H1 (cell line): ENCODE measurements around the gene RAB3C. TPM values are rescaled to one million over a fixed set of nuclear protein-coding genes. Genes with fewer than 3 reads are reported as not detected.

ENCODE experiments used
- CTCF ChIA-PET: fragments of 300-600 bp; sonication (Branson Sonifier 250); formaldehyde crosslinking; loops from one replicate; lab custom pipeline; 2021; ENCODE audit not compliant: partially characterized antibody; lab: Charles Lee
- POLR2A ChIA-PET: fragments of 300-600 bp; sonication (Branson Sonifier 250); formaldehyde crosslinking; loops from one replicate; lab custom pipeline; 2021; ENCODE audit warnings: inconsistent platforms; ENCODE audit not compliant: partially characterized antibody; lab: Charles Lee
- DNase-seq, 2 experiments: peaks; one replicate each; pipeline versions ENCODE4 v3.0.0 to v3.0.0-alpha.2; 2010 to 2022; ENCODE audit warnings: low spot score in 2 of 2, low read depth in 1 of 2, mixed read lengths in 1 of 2
- FAIRE-seq: peaks from 2 replicates; lab custom pipeline; 2011; peaks lifted over from hg19 to GRCh38; lab: Jason Lieb, UNC
- H2AFZ ChIP-seq: 2 replicates; pipeline ENCODE4 v1.8.1; 2012; ENCODE audit warnings: low read length, inconsistent platforms
- H2AK5ac ChIP-seq: 2 replicates; pipeline ENCODE4 v1.6.1; 2013; ENCODE audit warnings: low read depth, low read length
- H2BK120ac ChIP-seq: replicated peaks from 2 replicates; pipeline ENCODE3; 2013; ENCODE audit warnings: low read depth, low read length, inconsistent platforms
- H2BK12ac ChIP-seq: 2 replicates; pipeline ENCODE4 v1.6.1; 2013; ENCODE audit warnings: low read depth, low read length
- H2BK15ac ChIP-seq: 2 replicates; pipeline ENCODE4 v1.6.1; 2013; ENCODE audit warnings: low read length
- H2BK20ac ChIP-seq: 2 replicates; pipeline ENCODE4 v1.6.1; 2013; ENCODE audit warnings: low read length
- H2BK5ac ChIP-seq: 2 replicates; pipeline ENCODE4 v1.6.1; 2013; ENCODE audit warnings: low read depth, low read length
- H3K14ac ChIP-seq: 2 replicates; pipeline ENCODE4 v1.6.1; 2013; ENCODE audit warnings: inconsistent platforms; ENCODE audit not compliant: insufficient read length
- H3K18ac ChIP-seq: 2 replicates; pipeline ENCODE4 v1.6.1; 2013; ENCODE audit warnings: low read length; ENCODE audit errors: extremely low read depth
- H3K23ac ChIP-seq: 2 replicates; pipeline ENCODE4 v1.6.1; 2013; ENCODE audit warnings: inconsistent platforms; ENCODE audit not compliant: insufficient read length
- H3K23me2 ChIP-seq: 2 replicates; pipeline ENCODE4 v1.6.1; 2013; ENCODE audit warnings: low read depth, low read length
- H3K27ac ChIP-seq: 2 replicates; pipeline ENCODE4 v1.6.1; 2011; ENCODE audit warnings: low read depth, low read length, inconsistent platforms
- H3K27me3 ChIP-seq, 4 experiments: replicated peaks in 1 of 4; 1 replicate in 1 of 4; 2 replicates in 3 of 4; pipeline versions ENCODE4 v1.6.1 to v1.8.1; 2011 to 2013; ENCODE audit warnings: low read length in 3 of 4, mild to moderate bottlenecking in 3 of 4, inconsistent platforms in 2 of 4, mixed read lengths in 2 of 4, moderate library complexity in 1 of 4; ENCODE audit not compliant: control insufficient read depth in 3 of 4, insufficient read depth in 3 of 4; ENCODE audit errors: extremely low read depth in 1 of 4
- H3K36me3 ChIP-seq, 4 experiments: 2 replicates each; pipeline versions ENCODE4 v1.6.1 to v1.8.1; 2011 to 2013; ENCODE audit warnings: mild to moderate bottlenecking in 4 of 4, low read length in 3 of 4, moderate library complexity in 2 of 4, control low read depth in 1 of 4, inconsistent platforms in 1 of 4; ENCODE audit not compliant: insufficient read depth in 4 of 4, control insufficient read depth in 2 of 4
- H3K4ac ChIP-seq: replicated peaks from 2 replicates; pipeline ENCODE3; 2013; ENCODE audit warnings: low read length, low read depth, mixed read lengths, inconsistent platforms; ENCODE audit not compliant: insufficient read length
- H3K4me1 ChIP-seq, 4 experiments: replicated peaks in 1 of 4; 1 replicate in 1 of 4; 2 replicates in 3 of 4; pipeline versions ENCODE4 v1.6.1 to v1.8.1; 2011 to 2013; ENCODE audit warnings: low read length in 3 of 4, inconsistent platforms in 2 of 4, mixed read lengths in 1 of 4; ENCODE audit not compliant: insufficient read depth in 4 of 4, control insufficient read depth in 3 of 4
- H3K4me2 ChIP-seq, 2 experiments: 2 replicates each; pipeline versions ENCODE4 v1.6.1 to v1.8.1; 2011 to 2013; ENCODE audit warnings: low read depth in 2 of 2, low read length in 2 of 2, control low read depth in 1 of 2, inconsistent platforms in 1 of 2, mild to moderate bottlenecking in 1 of 2; ENCODE audit not compliant: insufficient read depth in 1 of 2
- H3K4me3 ChIP-seq, 4 experiments: fragments of 200-600, 300-600 bp in 1 of 4; sonication (generic), shearing (Covaris generic), sonication (Bioruptor Twin) in 1 of 4; 2 replicates each; pipeline versions ENCODE4 v1.5.1 to v1.8.1; 2011 to 2016; ENCODE audit warnings: low read length in 4 of 4, low read depth in 3 of 4, control low read depth in 2 of 4, inconsistent platforms in 2 of 4, mild to moderate bottlenecking in 2 of 4, mixed read lengths in 1 of 4, moderate library complexity in 1 of 4; ENCODE audit not compliant: insufficient read depth in 2 of 4; ENCODE audit errors: extremely low read depth in 1 of 4
- H3K56ac ChIP-seq: replicated peaks from 2 replicates; pipeline ENCODE3; 2013; ENCODE audit warnings: low read depth, mild to moderate bottlenecking, mixed read lengths, low read length, inconsistent platforms; ENCODE audit not compliant: insufficient read length
- H3K79me1 ChIP-seq: 2 replicates; pipeline ENCODE4 v1.6.1; 2013; ENCODE audit warnings: low read depth, low read length, control low read depth
- H3K79me2 ChIP-seq, 2 experiments: 2 replicates each; pipeline versions ENCODE4 v1.6.1 to v1.8.1; 2012 to 2013; ENCODE audit warnings: low read length in 2 of 2, mild to moderate bottlenecking in 2 of 2, inconsistent platforms in 1 of 2; ENCODE audit not compliant: insufficient read depth in 2 of 2, control insufficient read depth in 1 of 2
- H3K9ac ChIP-seq, 4 experiments: replicated peaks in 1 of 4; 1 replicate in 1 of 4; 2 replicates in 3 of 4; pipeline versions ENCODE4 v1.6.1 to v1.8.1; 2011 to 2013; ENCODE audit warnings: low read depth in 3 of 4, low read length in 3 of 4, control low read depth in 2 of 4, mild to moderate bottlenecking in 2 of 4, moderate library complexity in 2 of 4, inconsistent platforms in 1 of 4; ENCODE audit errors: extremely low read depth in 1 of 4
- H3K9me3 ChIP-seq, 2 experiments: 2 replicates each; pipeline versions ENCODE4 v1.6.1 to v1.8.1; 2012 to 2013; ENCODE audit warnings: mild to moderate bottlenecking in 2 of 2, moderate library complexity in 2 of 2, control low read depth in 1 of 2, inconsistent platforms in 1 of 2, low read depth in 1 of 2, low read length in 1 of 2, mixed read lengths in 1 of 2; ENCODE audit not compliant: insufficient read depth in 2 of 2
- H4K20me1 ChIP-seq, 2 experiments: replicated peaks in 1 of 2; 2 replicates each; pipeline versions ENCODE3 to v1.8.1; 2011 to 2013; ENCODE audit warnings: inconsistent platforms in 2 of 2, low read length in 2 of 2, mild to moderate bottlenecking in 1 of 2; ENCODE audit not compliant: insufficient read depth in 2 of 2, control insufficient read depth in 1 of 2
- H4K5ac ChIP-seq: 2 replicates; pipeline ENCODE4 v1.6.1; 2013; ENCODE audit warnings: low read length, low read depth, mixed read lengths, inconsistent platforms; ENCODE audit not compliant: insufficient read length
- H4K8ac ChIP-seq: 2 replicates; pipeline ENCODE4 v1.8.0; 2013; ENCODE audit warnings: mild to moderate bottlenecking, moderate library complexity, low read length, inconsistent platforms; ENCODE audit not compliant: insufficient read depth; ENCODE audit errors: extremely low read depth
- H4K91ac ChIP-seq: replicated peaks from 2 replicates; pipeline ENCODE3; 2013; ENCODE audit warnings: low read length, mixed read lengths, inconsistent platforms; ENCODE audit not compliant: insufficient read length
- EGR1 ChIP-seq: IDR thresholded peaks from 2 replicates; pipeline ENCODE4 v1.6.1; 2011; ENCODE audit warnings: low read depth, low read length, borderline replicate concordance
- WGBS, 2 experiments: shearing (Covaris generic) in 1 of 2; methylation state at CpG; one replicate each; pipeline versions ENCODE4 v1.1.6 to v1.1.7; 2013 to 2015; ENCODE audit warnings: low lambda C conversion rate in 2 of 2, mixed read lengths in 2 of 2, inconsistent platforms in 1 of 2, low coverage in 1 of 2, missing lambda C conversion rate in 1 of 2; ENCODE audit not compliant: insufficient replicate concordance in 2 of 2, insufficient coverage in 1 of 2, insufficient read length in 1 of 2; ENCODE audit errors: extremely low coverage in 1 of 2, missing lambda C conversion rate in 1 of 2; 5-methylcytosine and 5-hydroxymethylcytosine counted together
- polyA plus RNA-seq, 7 experiments: library from polyadenylated mRNA; depleted of rRNA in 3 of 7; stranded (reverse) in 5 of 7; unstranded in 2 of 7; fragments of >200 nt in 5 of 7; fragments of 200-250 nt in 2 of 7; gene quantifications; 1 replicate in 5 of 7; 2 replicates in 1 of 7; 4 replicates in 1 of 7; pipeline versions ENCODE4 v1.2.1 to v1.2.3, GENCODE V29; 2011 to 2013; ENCODE audit warnings: missing spikeins in 2 of 7, mixed read lengths in 2 of 7
- total RNA-seq: library from RNA; stranded (reverse); fragmentation: NEBNext Ultra II Directional; extraction: Animal tissue kit (Norgen Biotek cat#: 25700); gene quantifications from 2 replicates; pipeline ENCODE4 v1.2.1, GENCODE V29; 2021

Gene RAB3C
- total and polyA plus RNA-seq, 2 of the 8 experiments (the other 6 are each of a cell fraction or from before 2014, with no cell fraction given), result 14.7 to 18.3 TPM

DNA sequence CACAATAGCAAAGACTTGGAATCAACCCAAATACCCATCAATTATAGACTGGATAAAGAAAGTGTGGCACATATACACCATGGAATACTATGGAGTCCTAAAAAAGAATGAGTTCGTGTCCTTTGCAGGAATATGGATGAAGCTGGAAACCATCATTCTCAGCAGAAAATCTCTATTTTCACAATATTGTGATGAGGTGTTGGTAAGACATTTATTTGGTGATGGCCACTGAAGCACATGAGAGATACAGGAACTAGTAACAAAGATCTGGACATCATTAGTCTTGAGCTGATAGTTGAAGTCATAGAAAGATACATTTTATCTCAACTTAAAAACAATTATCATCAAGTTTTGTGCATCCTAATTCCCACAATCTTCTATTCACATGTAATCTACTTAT, 70.6 kb downstream of the RAB3C start:
- H2AFZ ChIP-seq, result no peak overlapping the region
- H3K4me3 ChIP-seq, result no peak overlapping the region
- H2BK5ac ChIP-seq, result no peak overlapping the region
- no peak overlapping the region for H3K27ac ChIP-seq
- no peak overlapping the region for H3K4me2 ChIP-seq
- no peaks in the 10 kb centered on the region for H4K20me1 ChIP-seq
- no peak overlapping the region for H3K23ac ChIP-seq
- no peak overlapping the region for H3K4ac ChIP-seq
- WGBS, 2 experiments, result 94% methylated on average over 1 of the region's 1 CpG; no CpG with 5 or more reads in 1 of the 2 experiments
- H2BK15ac ChIP-seq, result no peak overlapping the region
- POLR2A ChIA-PET, result no interaction called here
- H4K5ac ChIP-seq, result no peak overlapping the region
- no peaks in the 10 kb centered on the region for H3K27me3 ChIP-seq
- no peak overlapping the region for H4K8ac ChIP-seq
- no peak overlapping the region for H3K14ac ChIP-seq
- H3K79me2 ChIP-seq, result no peaks in the 10 kb centered on the region
- no peaks in the 10 kb centered on the region for H3K9me3 ChIP-seq
- no peaks in the 10 kb centered on the region for H3K36me3 ChIP-seq
- no peaks in the 10 kb centered on the region for H3K4me1 ChIP-seq
- no peaks in the 10 kb centered on the region for H3K23me2 ChIP-seq
- no peak overlapping the region for H3K9ac ChIP-seq
- H2AK5ac ChIP-seq, result no peak overlapping the region
- no peak overlapping the region for H2BK20ac ChIP-seq
- FAIRE-seq, result no peak
- DNase-seq, result no peak
- no peak overlapping the region for H2BK120ac ChIP-seq
- no peak overlapping the region for H2BK12ac ChIP-seq
- no peak overlapping the region for H4K91ac ChIP-seq
- CTCF ChIA-PET, result no interaction called here
- H3K79me1 ChIP-seq, result no peaks in the 10 kb centered on the region
- H3K18ac ChIP-seq, result no peak overlapping the region
- H3K56ac ChIP-seq, result no peak overlapping the region
- no peak for TF ChIP-seq EGR1
